HL-60 (cell line): ENCODE measurements around the gene LGALS9.
"Not testable (repeated sequence)": the region's sequence is repeated elsewhere in the genome, so short reads cannot be mapped to it uniquely, and the experiment has no call there.

Experiments
- DNase-seq, 2 experiments: peaks; one replicate each; pipeline ENCODE4 v3.0.0-alpha.2; 2010 to 2020; ENCODE audit warnings: low read depth in 1 of 2, low spot score in 1 of 2
- H3K27ac ChIP-seq: fragments of 250-450 bp; sonication (Bioruptor Pico); replicated peaks from 2 replicates; pipeline ENCODE4 v1.5.1; 2020; ENCODE audit warnings: mild to moderate bottlenecking, moderate library complexity
- H3K27me3 ChIP-seq: fragments of 250-450 bp; sonication (Bioruptor Pico); 2 replicates; pipeline ENCODE4 v1.5.1; 2021; ENCODE audit warnings: mild to moderate bottlenecking, moderate library complexity; ENCODE audit not compliant: insufficient read depth, poor library complexity, severe bottlenecking
- H3K4me3 ChIP-seq: replicated peaks from 2 replicates; pipeline ENCODE4 v1.5.1; 2011; ENCODE audit warnings: mild to moderate bottlenecking, control low read depth, low read length; ENCODE audit not compliant: insufficient read depth
- CTCF ChIP-seq: IDR thresholded peaks from one replicate; pipeline ENCODE4 v1.5.1; 2011; ENCODE audit warnings: low read length, control low read depth, inconsistent platforms; ENCODE audit not compliant: insufficient read depth
- GABPA ChIP-seq: IDR thresholded peaks from 2 replicates; pipeline ENCODE4 v1.6.1; 2012; ENCODE audit warnings: low read depth
- POLR2AphosphoS5 ChIP-seq: IDR thresholded peaks from 2 replicates; pipeline ENCODE4 v1.6.1; 2012; ENCODE audit warnings: low read depth
- REST ChIP-seq: IDR thresholded peaks from 2 replicates; pipeline ENCODE4 v1.6.1; 2012; ENCODE audit warnings: low read depth; ENCODE audit not compliant: insufficient replicate concordance
- SPI1 ChIP-seq: IDR thresholded peaks from 2 replicates; pipeline ENCODE4 v1.6.1; 2012; ENCODE audit warnings: low read depth, mild to moderate bottlenecking, borderline replicate concordance

LGALS9 gene

GRCh38 chr17:27660436-27660835, 29.4 kb downstream of the LGALS9 start:
- TF ChIP-seq CTCF (no peak), REST (no peak), POLR2AphosphoS5 (no peak)
- DNase-seq = no peak
- Histone ChIP-seq H3K27me3 (no peaks in the 10 kb centered on the region), H3K4me3 (no peak overlapping the region), H3K27ac (no peak overlapping the region)

GRCh38 chr17:27663936-27664605, 33.1 kb downstream of the LGALS9 start:
- Histone ChIP-seq H3K4me3 (no peak overlapping the region), H3K27ac (no peak overlapping the region), H3K27me3 (no peaks in the 10 kb centered on the region)
- DNase-seq = no peak
- no peak for TF ChIP-seq GABPA

- TF ChIP-seq GABPA = no peak
- no peak for TF ChIP-seq POLR2AphosphoS5
- TF ChIP-seq REST = no peak
- no peak for TF ChIP-seq SPI1
- no peak for TF ChIP-seq CTCF
- no peaks in the 10 kb centered on the region for H3K27me3 ChIP-seq
- no peak overlapping the region for H3K27ac ChIP-seq
- no peak overlapping the region for H3K4me3 ChIP-seq
- DNase-seq = no peak
These were observed 33.6 kb downstream of the LGALS9 start for GRCh38 chr17:27664606-27664965.

- no peak for TF ChIP-seq CTCF
- no peak for TF ChIP-seq POLR2AphosphoS5
- no peak for TF ChIP-seq SPI1
- no peak for TF ChIP-seq GABPA
- TF ChIP-seq REST = no peak
- H3K4me3 ChIP-seq = no peak overlapping the region
- H3K27me3 ChIP-seq = no peaks in the 10 kb centered on the region
- DNase-seq = no peak
- no peak overlapping the region for H3K27ac ChIP-seq
These were observed 34.6 kb downstream of the LGALS9 start for GRCh38 chr17:27665549-27665948.

GRCh38 chr17:27666270-27666669, 35.3 kb downstream of the LGALS9 start:
- DNase-seq, H3K27me3 ChIP-seq, H3K27ac ChIP-seq, H3K4me3 ChIP-seq: not testable (repeated sequence)
